ENCODE data around the gene PRR18.

Gene PRR18

DNA sequence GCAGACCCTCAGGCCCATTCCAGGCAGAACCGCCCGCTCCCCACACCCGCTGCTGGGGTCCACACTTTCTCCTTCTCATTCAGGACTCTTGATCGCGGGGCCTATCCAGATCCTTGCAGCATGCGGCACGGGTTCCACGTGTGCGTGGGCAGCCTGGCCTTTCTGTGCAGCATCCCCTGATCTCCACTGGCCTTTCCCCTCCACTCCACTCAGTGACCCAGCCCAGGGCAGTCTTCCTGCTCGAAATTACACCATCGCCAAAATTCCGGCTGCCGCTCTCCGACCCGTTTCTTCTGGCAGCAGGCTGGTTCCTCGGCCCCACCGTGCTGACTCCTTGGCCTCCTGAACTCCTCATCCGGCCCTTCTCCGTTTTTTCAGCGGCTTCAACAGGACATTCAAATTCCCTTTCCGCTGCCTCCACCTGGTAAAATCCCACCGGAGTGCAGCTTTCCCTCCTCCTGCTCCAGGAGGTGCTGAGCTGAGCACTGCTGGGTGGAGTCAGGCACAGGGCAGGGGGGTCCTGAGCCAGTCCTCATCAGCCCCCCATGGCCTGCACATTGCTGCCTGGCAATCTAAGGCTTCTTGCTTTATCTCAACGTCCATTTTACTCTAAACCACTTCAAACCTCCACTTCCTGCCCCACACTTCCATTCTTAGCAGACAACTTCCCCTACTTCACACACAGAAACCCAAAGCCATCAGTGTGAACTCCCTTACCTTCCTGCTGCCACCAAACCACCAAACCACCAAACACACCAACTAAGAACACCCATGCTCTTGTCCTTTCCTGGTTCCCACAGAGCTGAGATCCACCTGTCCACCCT, 25.2 kb upstream of the PRR18 start:
- DNase-seq (ENCODE audit: low read depth in 2 of 2) = no peak

GRCh38 chr6:166331503-166332415, 23.6 kb upstream of the PRR18 start:
- no peak for DNase-seq (ENCODE audit: low read depth in 2 of 2)

DNA sequence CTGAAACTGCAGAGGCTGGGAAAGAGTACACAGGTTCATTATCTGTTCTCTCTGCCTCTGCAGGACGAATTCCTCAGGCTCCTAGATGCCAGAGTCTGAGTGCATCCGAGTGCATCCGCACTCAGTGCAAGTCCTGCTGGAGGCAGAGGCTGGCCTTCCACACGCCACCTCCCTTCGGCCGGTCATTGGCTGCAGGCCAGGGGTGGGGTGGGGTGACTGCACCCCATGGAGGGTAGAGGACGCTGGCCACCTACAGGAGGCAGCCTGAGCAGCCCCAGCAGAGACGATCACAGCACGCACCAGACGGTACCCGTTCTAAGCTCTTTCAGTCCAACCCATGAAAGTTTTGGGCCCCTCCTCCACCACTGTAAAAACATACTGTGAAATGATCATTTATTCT, 22.4 kb upstream of the PRR18 start:
- DNase-seq (ENCODE audit: low read depth in 2 of 2) = no peak

DNA sequence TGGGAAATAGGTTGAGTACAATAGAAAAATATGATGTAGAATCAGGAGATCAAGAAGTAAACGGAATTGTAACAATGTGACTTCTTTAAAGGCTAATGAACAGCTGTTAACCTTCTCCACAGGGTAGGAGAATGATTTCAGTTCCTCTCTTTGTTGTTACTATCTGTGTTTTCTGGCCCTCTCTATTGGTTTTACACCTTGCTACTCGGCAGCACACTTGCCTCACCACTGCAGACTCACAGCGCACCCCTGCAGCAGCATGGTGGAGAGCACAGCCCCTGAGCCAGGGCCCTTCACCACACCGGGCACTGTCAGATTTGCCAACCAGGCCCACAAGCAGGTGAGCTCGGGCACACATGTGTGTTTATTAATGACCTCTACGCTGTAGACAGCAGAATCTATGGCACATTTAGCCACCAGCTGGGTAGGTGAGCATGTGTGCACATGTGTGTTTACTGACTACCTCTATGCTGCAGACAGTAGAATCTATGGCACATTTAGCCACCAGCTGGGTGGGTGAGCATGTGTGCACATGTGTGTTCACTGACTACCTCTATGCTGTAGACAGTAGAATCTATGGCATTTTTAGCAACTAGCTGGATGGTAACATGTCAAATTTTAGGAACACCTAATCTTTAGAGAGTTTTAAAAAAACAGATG, 17.3 kb upstream of the PRR18 start:
- no peak for DNase-seq (ENCODE audit: low read depth in 2 of 2)

- no peak for DNase-seq (ENCODE audit: low read depth in 2 of 2)
These were observed 15.2 kb upstream of the PRR18 start for GRCh38 chr6:166323395-166323794.

- DNase-seq (ENCODE audit: low read depth in 2 of 2) = no peak
These were observed 10.7 kb upstream of the PRR18 start for GRCh38 chr6:166318649-166319600.

- no peak for DNase-seq (ENCODE audit: low read depth in 2 of 2)
These were observed 10.0 kb upstream of the PRR18 start for GRCh38 chr6:166318227-166318626.

GRCh38 chr6:166317261-166318212, 9.3 kb upstream of the PRR18 start:
- no peak for DNase-seq (ENCODE audit: low read depth in 2 of 2)

GRCh38 chr6:166315436-166315835, 7.2 kb upstream of the PRR18 start:
- no peak for DNase-seq (ENCODE audit: low read depth in 2 of 2)

- no peak for DNase-seq (ENCODE audit: low read depth in 2 of 2)
These were observed 6.3 kb upstream of the PRR18 start for GRCh38 chr6:166314454-166314853.

GRCh38 chr6:166313255-166314070, 5.3 kb upstream of the PRR18 start:
- DNase-seq (ENCODE audit: low read depth in 2 of 2) = no peak

DNA sequence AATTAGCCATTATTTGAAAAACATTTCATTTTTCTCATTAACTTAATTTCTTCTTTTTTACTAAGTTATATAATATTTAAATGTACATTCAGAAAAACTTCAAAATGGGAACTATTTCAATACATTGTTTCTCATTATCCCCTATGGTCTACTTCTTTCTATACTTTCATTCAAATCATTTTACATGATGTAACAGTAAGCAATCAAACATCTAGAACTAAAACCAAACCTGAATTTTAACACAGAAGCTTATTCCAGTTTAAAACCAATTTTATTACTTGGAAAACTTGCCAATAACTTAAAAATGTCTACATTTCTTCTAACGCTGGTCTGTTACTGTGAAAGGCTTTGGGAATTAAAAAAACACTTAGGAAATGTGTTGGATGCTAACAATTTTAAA, 4.6 kb upstream of the PRR18 start:
- no peak for DNase-seq (ENCODE audit: low read depth in 2 of 2)

DNA sequence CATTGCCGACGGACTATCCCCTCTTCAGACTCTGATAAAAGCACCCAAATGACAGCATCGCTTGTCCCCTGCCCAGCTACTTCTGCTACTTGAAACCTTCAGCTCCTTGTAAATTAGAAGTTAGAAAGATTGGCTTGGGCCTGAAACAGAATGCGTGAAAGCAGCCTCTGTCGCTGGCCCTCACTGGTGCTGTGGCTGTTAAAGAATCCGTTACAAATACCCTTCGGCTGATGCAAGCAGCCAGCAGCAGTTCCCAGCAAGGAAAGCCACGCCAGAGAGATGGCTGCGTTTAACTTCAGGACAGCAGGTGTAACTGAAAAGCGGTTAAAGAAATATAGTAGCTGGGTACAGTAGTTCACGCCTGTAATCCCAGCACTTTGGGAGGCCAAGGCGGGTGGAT, 2.4 kb upstream of the PRR18 start:
- DNase-seq (ENCODE audit: low read depth in 2 of 2) = no peak

DNA sequence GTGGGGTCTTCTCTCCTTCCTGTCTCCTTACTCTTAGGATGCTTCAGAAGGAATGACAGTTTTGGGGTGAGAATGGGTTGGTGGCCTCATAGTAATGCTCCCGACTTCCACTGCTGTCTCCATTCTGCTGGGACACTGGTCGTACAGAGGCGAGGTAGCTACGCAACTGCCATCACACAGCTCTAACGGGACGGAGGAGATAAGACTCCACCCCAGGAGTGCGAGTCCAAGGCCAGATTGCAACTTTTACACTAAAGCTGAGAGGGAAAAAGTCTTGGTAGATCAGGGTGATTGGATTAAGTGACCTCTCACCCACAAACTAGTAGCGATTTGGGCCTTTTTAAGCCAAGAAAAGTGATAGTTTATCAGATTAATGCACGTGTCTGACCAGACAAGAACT, 1.8 kb upstream of the PRR18 start:
- no peak for DNase-seq (ENCODE audit: low read depth in 2 of 2)

DNA sequence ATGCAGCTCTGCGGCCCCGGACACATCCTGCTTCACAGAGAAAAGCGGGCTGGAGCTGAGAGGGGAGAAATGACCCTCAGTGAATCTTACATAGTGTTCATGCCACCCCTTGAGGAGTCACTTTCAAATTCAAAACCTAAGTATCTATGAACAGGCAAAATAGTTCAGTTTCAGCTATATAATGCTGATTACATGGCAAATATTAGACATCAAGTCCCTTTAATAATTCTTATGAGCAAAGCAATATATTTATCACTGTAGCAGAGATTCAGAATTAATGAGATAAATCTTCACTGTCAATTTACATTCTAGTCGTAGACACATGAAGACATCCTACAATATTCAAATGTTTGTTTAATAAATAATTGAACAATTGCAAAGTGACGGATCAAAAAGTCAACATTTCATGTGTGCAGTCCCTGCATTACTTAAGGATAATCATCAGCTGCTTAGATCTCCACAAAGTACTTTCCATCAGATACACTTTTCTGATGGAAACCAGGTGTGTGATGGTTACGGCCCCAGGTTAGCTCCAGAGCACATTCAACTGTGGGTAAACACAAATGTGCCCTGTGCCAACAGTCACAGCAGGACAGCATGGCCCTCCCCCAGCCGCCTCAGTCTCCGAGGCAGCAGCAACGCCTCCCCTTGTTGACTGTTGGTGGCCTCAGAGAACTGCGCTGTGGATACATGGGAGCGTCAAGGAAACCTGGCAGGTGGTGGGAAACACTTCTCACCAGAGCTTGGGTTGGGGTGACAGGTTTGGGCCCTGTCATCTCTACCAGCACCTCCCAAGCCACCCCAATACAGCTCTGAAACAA, 787 bp upstream of the PRR18 start:
- no peak for DNase-seq (ENCODE audit: low read depth in 2 of 2)

DNA sequence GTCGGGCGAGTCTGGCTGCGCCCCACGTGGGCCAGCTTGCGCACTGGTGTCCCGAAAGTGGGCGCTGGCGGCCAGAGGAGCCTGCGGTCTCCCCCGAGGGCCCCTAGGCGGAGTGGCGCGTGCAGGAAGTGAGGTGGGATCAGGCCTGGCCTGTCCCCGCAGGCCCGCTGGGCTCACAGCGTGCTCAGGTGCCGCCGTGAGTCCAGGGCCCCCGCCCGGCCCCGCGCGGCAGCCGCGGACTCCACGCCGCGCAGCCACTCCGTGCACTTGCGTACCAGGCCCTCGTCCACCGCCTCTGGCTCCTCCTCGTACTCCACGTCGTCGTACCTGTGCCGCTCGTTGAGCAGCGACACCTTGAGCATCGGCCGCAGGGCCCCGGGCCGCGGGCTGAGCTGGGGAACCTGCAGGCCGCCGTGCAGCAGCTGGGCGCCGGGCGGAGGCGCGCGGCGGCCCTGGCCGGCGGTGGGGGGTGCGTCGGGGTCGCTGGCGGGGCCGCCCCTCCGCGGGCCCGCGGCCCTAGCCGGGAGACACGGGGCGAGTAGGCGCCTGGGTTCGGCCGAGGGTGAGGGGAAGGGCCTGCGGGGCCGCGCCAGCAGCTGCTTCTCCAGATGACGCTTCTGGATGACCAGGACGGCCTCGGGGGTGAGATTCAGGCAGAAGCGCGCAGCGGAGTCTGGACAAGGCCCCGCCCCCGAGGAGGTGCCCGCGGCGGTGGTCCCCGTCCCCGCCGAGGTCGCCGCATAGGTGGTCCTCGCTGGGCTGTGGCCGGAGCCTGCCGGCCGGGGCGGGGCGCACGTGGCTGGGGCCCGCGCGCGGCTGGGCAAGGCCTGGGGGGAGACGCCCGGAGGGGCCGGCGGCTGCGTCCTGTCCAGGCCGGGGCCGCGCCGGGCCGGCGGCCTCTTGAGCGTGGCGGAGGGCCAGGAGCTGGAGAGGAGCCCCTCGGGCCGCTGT, 835 bp downstream of the PRR18 start:
- no peak for DNase-seq (ENCODE audit: low read depth in 2 of 2)

All from stimulated activated CD4-positive, alpha-beta T cell treated with anti-CD3 and anti-CD28 coated beads, Interleukin-12 subunit alpha, Interleukin-12 subunit beta, amount 100 ng/mL, for 24 hours (primary cell).